GM23338 (cell line): Measurements from ENCODE around the gene ROS1. TPM values are rescaled to one million over a fixed set of nuclear protein-coding genes. Genes with fewer than 3 reads are reported as not detected.

ENCODE experiments used
- ATAC-seq: fragments of 200-7000 bp; cut with Tn5 transposase; 3 replicates; pipeline ENCODE4 v1.9.1; 2020
- DNase-seq: peaks from one replicate; pipeline ENCODE4 v3.0.0-alpha.2; 2015; ENCODE audit warnings: low spot score
- H2AFZ ChIP-seq: fragments of 200-600 bp; sonication (generic); 2 replicates; pipeline ENCODE4 v1.8.0; 2016; ENCODE audit warnings: antibody characterized with exemption, mild to moderate bottlenecking, moderate library complexity
- H3F3A ChIP-seq: fragments of 200-600 bp; sonication (generic); replicated peaks from 2 replicates; pipeline ENCODE4 v1.8.0; 2017; ENCODE audit warnings: antibody characterized with exemption, mixed run types, low read depth
- H3K27ac ChIP-seq: fragments of 200-600 bp; sonication (generic); 2 replicates; pipeline ENCODE4 v1.6.1; 2016; ENCODE audit warnings: low read depth
- H3K27me3 ChIP-seq: fragments of 200-600 bp; sonication (generic); 2 replicates; pipeline ENCODE4 v1.8.0; 2016; ENCODE audit warnings: mild to moderate bottlenecking, mixed run types, moderate library complexity; ENCODE audit not compliant: insufficient read depth
- H3K36me3 ChIP-seq: fragments of 200-600 bp; sonication (generic); 2 replicates; pipeline ENCODE4 v1.8.0; 2016; ENCODE audit warnings: mild to moderate bottlenecking; ENCODE audit not compliant: insufficient read depth
- H3K4me1 ChIP-seq: fragments of 200-600 bp; sonication (generic); 2 replicates; pipeline ENCODE4 v1.8.0; 2016; ENCODE audit warnings: mild to moderate bottlenecking, moderate library complexity; ENCODE audit not compliant: insufficient read depth
- H3K4me2 ChIP-seq: fragments of 200-600 bp; sonication (generic); 2 replicates; pipeline ENCODE4 v1.7.1; 2017; ENCODE audit warnings: mixed run types
- H3K4me3 ChIP-seq: fragments of 200-600 bp; sonication (generic); 2 replicates; pipeline ENCODE4 v1.6.1; 2016; ENCODE audit warnings: mixed run types
- H3K79me2 ChIP-seq: fragments of 200-600 bp; sonication (generic); replicated peaks from 2 replicates; pipeline ENCODE4 v1.8.0; 2017; ENCODE audit warnings: mild to moderate bottlenecking; ENCODE audit not compliant: insufficient read depth
- H3K9me2 ChIP-seq: fragments of 200-600 bp; sonication (generic); 2 replicates; pipeline ENCODE4 v1.8.0; 2017; ENCODE audit not compliant: insufficient read depth
- H4K20me1 ChIP-seq: fragments of 200-600 bp; sonication (generic); replicated peaks from 2 replicates; pipeline ENCODE4 v1.8.0; 2017; ENCODE audit warnings: mild to moderate bottlenecking; ENCODE audit not compliant: insufficient read depth
- H3K27ac Mint-ChIP-seq: 2 replicates; pipeline ENCODE4 v1.8.0; 2020; ENCODE audit warnings: inconsistent platforms, mild to moderate bottlenecking, moderate library complexity, mixed read lengths
- H3K27me3 Mint-ChIP-seq: 3 replicates; pipeline ENCODE4 v1.8.0; 2022; ENCODE audit warnings: low read depth, mild to moderate bottlenecking, moderate library complexity, mixed read lengths, inconsistent platforms; ENCODE audit not compliant: insufficient read depth, poor library complexity
- H3K36me3 Mint-ChIP-seq: 3 replicates; pipeline ENCODE4 v1.8.0; 2021; ENCODE audit warnings: low read depth, mild to moderate bottlenecking, inconsistent platforms, moderate library complexity, mixed read lengths
- H3K4me1 Mint-ChIP-seq: 3 replicates; pipeline ENCODE4 v1.8.0; 2020; ENCODE audit warnings: mild to moderate bottlenecking, inconsistent platforms, mixed read lengths
- H3K4me3 Mint-ChIP-seq: 3 replicates; pipeline ENCODE4 v1.8.0; 2021; ENCODE audit warnings: moderate library complexity, mild to moderate bottlenecking, inconsistent platforms, mixed read lengths
- H3K9me3 Mint-ChIP-seq: 3 replicates; pipeline ENCODE4 v1.8.0; 2020; ENCODE audit warnings: moderate library complexity, mild to moderate bottlenecking, inconsistent platforms, mixed read lengths
- CTCF ChIP-seq, 2 experiments: fragments of 200-600 bp in 1 of 2; sonication (generic) in 1 of 2; conservative IDR thresholded peaks; 2 replicates each; pipeline versions ENCODE4 v1.5.1 to v1.6.1; 2016 to 2017; ENCODE audit warnings: antibody characterized with exemption in 2 of 2, low read depth in 2 of 2, mild to moderate bottlenecking in 2 of 2, moderate library complexity in 1 of 2
- ETS1 ChIP-seq: IDR thresholded peaks from 2 replicates; pipeline ENCODE4 v1.6.1; 2016; ENCODE audit warnings: antibody characterized with exemption
- EZH2 ChIP-seq: fragments of 200-600 bp; sonication (generic); IDR thresholded peaks from one replicate; pipeline ENCODE4 v1.8.0; 2017; ENCODE audit warnings: antibody characterized with exemption, mild to moderate bottlenecking, low read depth; ENCODE audit not compliant: unreplicated experiment
- NANOG ChIP-seq: IDR thresholded peaks from 2 replicates; pipeline ENCODE4 v1.6.1; 2016; ENCODE audit warnings: antibody characterized with exemption, borderline replicate concordance
- POLR2AphosphoS5 ChIP-seq: IDR thresholded peaks from 2 replicates; pipeline ENCODE4 v1.6.1; 2016; ENCODE audit warnings: antibody characterized with exemption, low read depth
- STAT1 ChIP-seq: IDR thresholded peaks from one replicate; pipeline ENCODE4 v1.6.1; 2016; ENCODE audit warnings: antibody characterized with exemption; ENCODE audit not compliant: unreplicated experiment
- polyA plus RNA-seq: library from polyadenylated mRNA; unstranded; fragments of >200 nt; fragmentation: Nextera tagmentation; extraction: Ambion mirVana; gene quantifications from 2 replicates; pipeline ENCODE4 v1.2.1, GENCODE V29; 2016
- total RNA-seq: library from RNA; depleted of rRNA; stranded (reverse); fragments of >200 nt; shearing (Covaris generic); gene quantifications from 2 replicates; pipeline ENCODE4 v1.2.3, GENCODE V29; 2014
- TF ChIP-seq, protein P1 (sequence below): fragments of 250-450 bp; sonication (Bioruptor Pico); IDR thresholded peaks from 2 replicates; pipeline ENCODE4 v1.5.0; 2020; ENCODE audit warnings: mild to moderate bottlenecking, moderate library complexity
- TF ChIP-seq, protein P2 (sequence below): IDR thresholded peaks from one replicate; pipeline ENCODE4 v1.6.1; 2018; ENCODE audit warnings: antibody characterized with exemption; ENCODE audit not compliant: unreplicated experiment

ROS1 gene
- total and polyA plus RNA-seq, 2 experiments from 2014 or later: not detected

DNA sequence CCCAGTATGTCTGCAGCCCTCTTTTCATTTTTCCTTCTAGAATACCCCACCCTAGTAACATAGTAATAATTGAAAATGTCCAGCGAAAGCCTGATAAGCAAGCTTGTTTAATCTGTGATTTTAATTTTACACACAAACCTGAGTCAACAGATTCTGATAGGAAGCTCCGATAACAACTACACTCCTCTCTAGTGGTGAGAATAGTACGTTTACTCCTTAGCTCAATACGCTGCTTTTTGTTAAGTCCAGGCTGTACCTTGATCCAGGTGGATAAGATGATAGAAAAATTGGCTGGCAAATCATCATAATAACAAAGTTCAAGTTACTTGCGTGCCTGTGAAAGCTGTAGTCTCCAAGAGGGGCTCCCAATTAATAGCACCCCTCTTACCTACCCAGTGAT lies 31.3 kb upstream of the ROS1 start:
- ATAC-seq: no peak
- H3F3A ChIP-seq: no peaks in the 10 kb centered on the region
- Mint-ChIP-seq H3K27me3 (no peaks in the 10 kb centered on the region), H3K36me3 (no peaks in the 10 kb centered on the region), H3K4me1 (peaks cover under 1% of the 10 kb centered on the region; the same call in 1 of the 3 replicates), H3K9me3 (no peaks in the 10 kb centered on the region), H3K27ac (no peak overlapping the region), H3K4me3 (no peak overlapping the region)
- no peak for TF ChIP-seq EZH2
- no peak for TF ChIP-seq NANOG
- TF ChIP-seq, protein P1, sequence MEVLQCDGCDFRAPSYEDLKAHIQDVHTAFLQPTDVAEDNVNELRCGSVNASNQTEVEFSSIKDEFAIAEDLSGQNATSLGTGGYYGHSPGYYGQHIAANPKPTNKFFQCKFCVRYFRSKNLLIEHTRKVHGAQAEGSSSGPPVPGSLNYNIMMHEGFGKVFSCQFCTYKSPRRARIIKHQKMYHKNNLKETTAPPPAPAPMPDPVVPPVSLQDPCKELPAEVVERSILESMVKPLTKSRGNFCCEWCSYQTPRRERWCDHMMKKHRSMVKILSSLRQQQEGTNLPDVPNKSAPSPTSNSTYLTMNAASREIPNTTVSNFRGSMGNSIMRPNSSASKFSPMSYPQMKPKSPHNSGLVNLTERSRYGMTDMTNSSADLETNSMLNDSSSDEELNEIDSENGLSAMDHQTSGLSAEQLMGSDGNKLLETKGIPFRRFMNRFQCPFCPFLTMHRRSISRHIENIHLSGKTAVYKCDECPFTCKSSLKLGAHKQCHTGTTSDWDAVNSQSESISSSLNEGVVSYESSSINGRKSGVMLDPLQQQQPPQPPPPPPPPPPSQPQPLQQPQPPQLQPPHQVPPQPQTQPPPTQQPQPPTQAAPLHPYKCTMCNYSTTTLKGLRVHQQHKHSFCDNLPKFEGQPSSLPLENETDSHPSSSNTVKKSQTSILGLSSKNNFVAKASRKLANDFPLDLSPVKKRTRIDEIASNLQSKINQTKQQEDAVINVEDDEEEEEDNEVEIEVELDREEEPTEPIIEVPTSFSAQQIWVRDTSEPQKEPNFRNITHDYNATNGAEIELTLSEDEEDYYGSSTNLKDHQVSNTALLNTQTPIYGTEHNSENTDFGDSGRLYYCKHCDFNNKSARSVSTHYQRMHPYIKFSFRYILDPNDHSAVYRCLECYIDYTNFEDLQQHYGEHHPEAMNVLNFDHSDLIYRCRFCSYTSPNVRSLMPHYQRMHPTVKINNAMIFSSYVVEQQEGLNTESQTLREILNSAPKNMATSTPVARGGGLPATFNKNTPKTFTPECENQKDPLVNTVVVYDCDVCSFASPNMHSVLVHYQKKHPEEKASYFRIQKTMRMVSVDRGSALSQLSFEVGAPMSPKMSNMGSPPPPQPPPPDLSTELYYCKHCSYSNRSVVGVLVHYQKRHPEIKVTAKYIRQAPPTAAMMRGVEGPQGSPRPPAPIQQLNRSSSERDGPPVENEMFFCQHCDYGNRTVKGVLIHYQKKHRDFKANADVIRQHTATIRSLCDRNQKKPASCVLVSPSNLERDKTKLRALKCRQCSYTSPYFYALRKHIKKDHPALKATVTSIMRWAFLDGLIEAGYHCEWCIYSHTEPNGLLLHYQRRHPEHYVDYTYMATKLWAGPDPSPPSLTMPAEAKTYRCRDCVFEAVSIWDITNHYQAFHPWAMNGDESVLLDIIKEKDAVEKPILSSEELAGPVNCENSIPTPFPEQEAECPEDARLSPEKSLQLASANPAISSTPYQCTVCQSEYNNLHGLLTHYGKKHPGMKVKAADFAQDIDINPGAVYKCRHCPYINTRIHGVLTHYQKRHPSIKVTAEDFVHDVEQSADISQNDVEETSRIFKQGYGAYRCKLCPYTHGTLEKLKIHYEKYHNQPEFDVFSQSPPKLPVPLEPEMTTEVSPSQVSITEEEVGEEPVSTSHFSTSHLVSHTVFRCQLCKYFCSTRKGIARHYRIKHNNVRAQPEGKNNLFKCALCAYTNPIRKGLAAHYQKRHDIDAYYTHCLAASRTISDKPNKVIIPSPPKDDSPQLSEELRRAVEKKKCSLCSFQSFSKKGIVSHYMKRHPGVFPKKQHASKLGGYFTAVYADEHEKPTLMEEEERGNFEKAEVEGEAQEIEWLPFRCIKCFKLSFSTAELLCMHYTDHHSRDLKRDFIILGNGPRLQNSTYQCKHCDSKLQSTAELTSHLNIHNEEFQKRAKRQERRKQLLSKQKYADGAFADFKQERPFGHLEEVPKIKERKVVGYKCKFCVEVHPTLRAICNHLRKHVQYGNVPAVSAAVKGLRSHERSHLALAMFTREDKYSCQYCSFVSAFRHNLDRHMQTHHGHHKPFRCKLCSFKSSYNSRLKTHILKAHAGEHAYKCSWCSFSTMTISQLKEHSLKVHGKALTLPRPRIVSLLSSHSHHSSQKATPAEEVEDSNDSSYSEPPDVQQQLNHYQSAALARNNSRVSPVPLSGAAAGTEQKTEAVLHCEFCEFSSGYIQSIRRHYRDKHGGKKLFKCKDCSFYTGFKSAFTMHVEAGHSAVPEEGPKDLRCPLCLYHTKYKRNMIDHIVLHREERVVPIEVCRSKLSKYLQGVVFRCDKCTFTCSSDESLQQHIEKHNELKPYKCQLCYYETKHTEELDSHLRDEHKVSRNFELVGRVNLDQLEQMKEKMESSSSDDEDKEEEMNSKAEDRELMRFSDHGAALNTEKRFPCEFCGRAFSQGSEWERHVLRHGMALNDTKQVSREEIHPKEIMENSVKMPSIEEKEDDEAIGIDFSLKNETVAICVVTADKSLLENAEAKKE (CRISPR knock-in tag): no peak
- TF ChIP-seq ETS1: no peak
- no peak for TF ChIP-seq STAT1
- no peak for TF ChIP-seq POLR2AphosphoS5
- TF ChIP-seq, protein P2, sequence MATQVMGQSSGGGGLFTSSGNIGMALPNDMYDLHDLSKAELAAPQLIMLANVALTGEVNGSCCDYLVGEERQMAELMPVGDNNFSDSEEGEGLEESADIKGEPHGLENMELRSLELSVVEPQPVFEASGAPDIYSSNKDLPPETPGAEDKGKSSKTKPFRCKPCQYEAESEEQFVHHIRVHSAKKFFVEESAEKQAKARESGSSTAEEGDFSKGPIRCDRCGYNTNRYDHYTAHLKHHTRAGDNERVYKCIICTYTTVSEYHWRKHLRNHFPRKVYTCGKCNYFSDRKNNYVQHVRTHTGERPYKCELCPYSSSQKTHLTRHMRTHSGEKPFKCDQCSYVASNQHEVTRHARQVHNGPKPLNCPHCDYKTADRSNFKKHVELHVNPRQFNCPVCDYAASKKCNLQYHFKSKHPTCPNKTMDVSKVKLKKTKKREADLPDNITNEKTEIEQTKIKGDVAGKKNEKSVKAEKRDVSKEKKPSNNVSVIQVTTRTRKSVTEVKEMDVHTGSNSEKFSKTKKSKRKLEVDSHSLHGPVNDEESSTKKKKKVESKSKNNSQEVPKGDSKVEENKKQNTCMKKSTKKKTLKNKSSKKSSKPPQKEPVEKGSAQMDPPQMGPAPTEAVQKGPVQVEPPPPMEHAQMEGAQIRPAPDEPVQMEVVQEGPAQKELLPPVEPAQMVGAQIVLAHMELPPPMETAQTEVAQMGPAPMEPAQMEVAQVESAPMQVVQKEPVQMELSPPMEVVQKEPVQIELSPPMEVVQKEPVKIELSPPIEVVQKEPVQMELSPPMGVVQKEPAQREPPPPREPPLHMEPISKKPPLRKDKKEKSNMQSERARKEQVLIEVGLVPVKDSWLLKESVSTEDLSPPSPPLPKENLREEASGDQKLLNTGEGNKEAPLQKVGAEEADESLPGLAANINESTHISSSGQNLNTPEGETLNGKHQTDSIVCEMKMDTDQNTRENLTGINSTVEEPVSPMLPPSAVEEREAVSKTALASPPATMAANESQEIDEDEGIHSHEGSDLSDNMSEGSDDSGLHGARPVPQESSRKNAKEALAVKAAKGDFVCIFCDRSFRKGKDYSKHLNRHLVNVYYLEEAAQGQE: no peak
- TF ChIP-seq CTCF (conservative IDR thresholded peaks at IDR 0.05; ENCODE audit: low read depth in 2 of 2): no peak
- H3K36me3 ChIP-seq: no peaks in the 10 kb centered on the region
- no peak for DNase-seq
- H4K20me1 ChIP-seq: no peaks in the 10 kb centered on the region
- H3K79me2 ChIP-seq: no peaks in the 10 kb centered on the region
- no peaks in the 10 kb centered on the region for H3K27me3 ChIP-seq
- H3K4me3 ChIP-seq: no peak overlapping the region
- H3K9me2 ChIP-seq: no peaks in the 10 kb centered on the region
- no peak overlapping the region for H2AFZ ChIP-seq
- no peak overlapping the region for H3K4me2 ChIP-seq
- H3K27ac ChIP-seq: no peak overlapping the region
- peaks cover 2% of the 10 kb centered on the region; the same call in 1 of the 2 replicates for H3K4me1 ChIP-seq
